Stimulated activated CD8-positive, alpha-beta memory T cell treated with anti-CD3 and anti-CD28 coated beads, Interleukin-12 subunit alpha, Interleukin-12 subunit beta, amount 100 ng/mL, for 4 hours (primary cell): ENCODE data around the gene SEMA3C.

Source experiments
- DNase-seq: peaks from one replicate; pipeline ENCODE4 v3.0.0-alpha.2; 2020; ENCODE audit warnings: low read depth

SEMA3C gene

DNA sequence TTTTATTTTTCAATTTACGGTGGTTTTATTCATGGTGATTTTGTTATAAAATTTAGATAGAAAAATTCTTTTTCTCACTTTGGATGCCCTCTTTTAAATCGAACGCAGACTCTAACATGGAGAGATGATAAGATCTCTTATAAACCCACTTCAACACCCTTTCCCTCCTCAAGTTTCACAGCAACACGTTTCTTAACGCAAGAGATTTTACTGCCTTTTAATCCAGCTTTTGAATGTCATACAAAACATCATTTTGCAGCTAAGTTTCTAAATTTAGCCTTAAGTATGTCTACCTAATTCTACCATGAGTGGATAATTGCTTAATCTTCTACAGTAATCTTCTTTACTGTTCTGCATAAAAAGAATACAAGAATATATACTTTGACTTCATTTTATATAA is 70.0 kb downstream of the SEMA3C start:
- no peak for DNase-seq

DNA sequence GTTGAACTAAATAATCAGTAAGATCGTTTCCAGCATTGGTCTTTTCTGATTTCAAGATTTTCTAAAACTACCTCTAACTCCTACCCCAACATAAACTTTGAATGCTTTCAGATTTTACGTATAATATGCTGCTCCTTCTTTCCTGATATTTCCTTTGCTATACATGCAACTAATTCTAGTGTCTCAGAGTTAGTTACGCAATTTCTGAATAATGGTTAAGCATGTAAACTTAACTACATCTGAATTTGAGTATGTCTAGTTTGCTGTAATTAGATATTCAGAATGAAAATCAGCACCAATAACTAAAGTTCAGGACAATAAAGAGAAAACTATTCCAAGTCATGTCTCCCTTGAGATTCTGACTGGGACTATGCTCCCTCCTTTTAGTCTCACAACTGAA is 71.0 kb downstream of the SEMA3C start:
- DNase-seq = no peak

GRCh38 chr7:80847027-80847426 is 71.8 kb downstream of the SEMA3C start:
- DNase-seq = no peak

DNA sequence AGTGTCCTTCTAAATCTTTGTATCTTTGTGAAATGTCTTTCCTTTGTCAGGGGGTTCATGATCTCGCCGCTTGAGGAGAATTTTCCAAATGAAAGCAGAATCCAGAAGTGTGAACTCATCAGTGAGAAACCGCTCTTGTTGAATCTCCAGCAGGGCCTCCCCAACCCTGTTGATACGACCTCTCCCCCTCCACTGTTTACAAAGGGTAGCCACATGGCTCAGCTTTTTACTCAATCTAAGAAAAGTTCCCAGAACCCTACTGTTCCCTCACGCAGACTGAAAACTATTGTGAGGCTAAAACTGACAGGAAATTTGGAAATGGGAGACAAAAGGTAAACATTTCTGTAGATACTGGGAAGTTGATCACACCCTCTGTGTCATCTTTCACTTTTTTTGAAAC is 73.9 kb downstream of the SEMA3C start:
- DNase-seq = no peak

DNA sequence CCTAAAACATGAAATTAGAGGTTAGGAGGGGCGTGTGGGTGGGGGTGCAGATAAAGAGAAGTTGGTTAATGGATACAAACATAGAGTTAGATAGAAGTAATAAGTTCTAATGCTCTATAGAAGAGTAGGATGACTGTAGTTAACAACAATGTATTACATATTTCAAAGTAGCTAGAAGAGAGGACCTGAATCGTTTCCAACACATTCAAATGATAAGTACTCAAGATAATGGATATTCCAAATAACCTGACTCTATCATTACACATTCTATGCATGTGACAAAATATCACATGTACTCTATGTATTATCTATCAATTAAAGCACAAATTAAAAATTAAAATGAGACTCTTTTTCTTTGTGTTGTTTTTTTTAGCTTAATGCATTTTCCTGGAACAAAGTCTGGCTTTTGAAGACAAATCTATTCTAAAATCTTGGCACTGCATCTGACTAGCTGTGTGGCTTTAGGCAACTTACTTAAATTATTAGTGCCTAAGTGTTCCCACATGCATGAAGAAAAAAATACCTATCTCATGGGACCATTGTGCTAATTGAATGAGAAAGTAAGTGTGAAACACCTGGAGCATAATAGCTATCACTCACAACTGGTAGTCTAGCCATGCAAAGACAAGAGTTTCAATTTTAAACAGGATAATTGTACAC is 75.7 kb downstream of the SEMA3C start:
- DNase-seq = no peak

DNA sequence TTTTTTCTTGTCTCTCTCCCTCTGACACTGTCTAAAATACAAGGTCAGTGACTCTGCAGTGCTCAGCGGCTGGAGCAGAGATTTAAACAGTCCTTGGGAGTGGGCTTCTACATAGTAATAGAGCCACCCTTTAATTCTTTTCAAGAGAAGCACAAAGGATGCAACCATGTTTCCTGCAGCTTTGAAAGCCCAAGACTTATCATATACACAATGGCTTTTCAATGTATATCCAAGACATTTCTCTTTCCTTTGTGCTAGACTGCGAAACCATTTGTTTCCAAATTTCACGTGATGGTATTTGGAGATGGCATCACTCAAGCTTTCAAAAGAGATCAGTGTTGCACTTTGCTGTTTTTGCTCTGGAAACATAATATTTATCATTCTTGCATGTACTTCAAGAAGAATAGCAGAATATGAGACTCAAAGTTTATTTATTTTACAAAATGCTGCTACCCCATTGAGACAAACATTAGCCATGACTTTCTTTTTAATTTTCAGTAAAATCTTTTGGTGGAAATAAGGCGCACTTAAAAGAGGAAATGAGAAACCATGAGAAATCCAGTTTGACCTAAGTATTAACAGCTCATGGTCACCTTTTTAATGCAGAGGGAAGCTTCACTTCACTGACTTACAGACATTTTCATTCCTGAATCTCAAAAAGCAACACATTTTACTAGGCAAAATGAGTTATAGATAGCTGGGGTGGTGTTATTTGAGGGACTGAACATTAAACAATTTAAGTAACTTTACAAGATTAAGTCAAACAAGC is 76.6 kb downstream of the SEMA3C start:
- DNase-seq = no peak

DNA sequence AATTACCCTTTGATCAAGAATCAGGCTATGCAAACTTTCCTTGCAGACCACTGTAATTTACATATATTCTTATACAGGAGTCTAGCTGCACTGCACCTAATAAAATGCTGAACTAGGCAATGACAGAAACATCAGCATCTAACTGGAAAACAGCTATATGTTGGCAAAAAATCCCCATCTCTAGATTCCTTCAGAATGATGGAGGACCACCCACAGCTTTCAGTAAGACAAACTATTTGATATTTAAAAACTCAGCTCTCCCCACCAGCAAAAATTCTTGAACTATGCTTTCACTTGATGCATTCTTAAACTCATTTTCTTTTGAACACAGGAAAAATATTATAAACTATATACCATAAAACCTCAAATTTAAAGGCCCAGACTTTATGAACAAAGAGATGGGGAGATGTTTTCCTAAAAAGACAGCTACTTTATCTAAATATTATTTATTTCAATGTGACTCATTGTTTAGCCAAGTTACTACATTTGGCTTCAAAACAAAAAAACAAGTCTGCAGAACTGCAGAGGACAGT is 77.4 kb downstream of the SEMA3C start:
- no peak for DNase-seq

DNA sequence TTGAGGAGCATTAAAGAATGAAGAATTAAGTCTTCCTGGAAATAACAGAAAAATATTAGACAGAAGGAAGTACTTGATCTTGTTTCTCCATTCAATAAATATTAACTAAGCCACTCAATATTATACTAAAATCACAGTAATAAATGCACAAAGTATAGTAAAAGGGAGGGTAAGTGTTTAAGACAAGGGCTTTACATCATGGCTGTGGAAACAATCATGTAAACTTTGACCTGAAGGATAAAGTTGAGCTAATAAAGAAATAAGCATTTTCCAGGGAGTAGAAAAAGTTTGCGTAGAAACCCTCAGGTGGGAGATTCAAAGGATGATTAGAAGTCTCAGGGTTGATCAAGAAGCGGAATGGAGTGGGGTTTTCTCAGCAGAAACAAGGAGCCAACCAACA is 78.2 kb downstream of the SEMA3C start:
- DNase-seq = no peak

DNA sequence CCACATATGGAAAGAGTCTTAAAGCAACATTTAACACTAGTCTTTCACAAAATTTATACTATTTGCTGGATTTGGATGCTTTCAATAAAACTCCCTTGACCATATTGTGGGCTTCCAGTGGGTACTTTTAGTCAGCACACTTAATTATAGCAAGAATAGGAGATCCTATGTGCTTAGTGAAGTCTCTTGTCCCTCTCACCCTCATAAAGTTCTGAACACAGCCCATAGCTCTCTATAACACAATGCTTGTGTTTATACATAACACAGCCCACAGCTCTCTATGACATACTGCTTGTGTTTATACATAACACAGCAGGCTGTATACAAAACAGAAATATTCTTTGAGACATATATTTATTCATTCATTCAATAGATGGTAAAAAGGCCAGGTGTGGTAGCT is 79.0 kb downstream of the SEMA3C start:
- no peak for DNase-seq

GRCh38 chr7:80838643-80839042 is 80.2 kb downstream of the SEMA3C start:
- DNase-seq = no peak

GRCh38 chr7:80837345-80837744 is 81.5 kb downstream of the SEMA3C start:
- DNase-seq = no peak

GRCh38 chr7:80835251-80835650 is 83.6 kb downstream of the SEMA3C start:
- DNase-seq = no peak

DNA sequence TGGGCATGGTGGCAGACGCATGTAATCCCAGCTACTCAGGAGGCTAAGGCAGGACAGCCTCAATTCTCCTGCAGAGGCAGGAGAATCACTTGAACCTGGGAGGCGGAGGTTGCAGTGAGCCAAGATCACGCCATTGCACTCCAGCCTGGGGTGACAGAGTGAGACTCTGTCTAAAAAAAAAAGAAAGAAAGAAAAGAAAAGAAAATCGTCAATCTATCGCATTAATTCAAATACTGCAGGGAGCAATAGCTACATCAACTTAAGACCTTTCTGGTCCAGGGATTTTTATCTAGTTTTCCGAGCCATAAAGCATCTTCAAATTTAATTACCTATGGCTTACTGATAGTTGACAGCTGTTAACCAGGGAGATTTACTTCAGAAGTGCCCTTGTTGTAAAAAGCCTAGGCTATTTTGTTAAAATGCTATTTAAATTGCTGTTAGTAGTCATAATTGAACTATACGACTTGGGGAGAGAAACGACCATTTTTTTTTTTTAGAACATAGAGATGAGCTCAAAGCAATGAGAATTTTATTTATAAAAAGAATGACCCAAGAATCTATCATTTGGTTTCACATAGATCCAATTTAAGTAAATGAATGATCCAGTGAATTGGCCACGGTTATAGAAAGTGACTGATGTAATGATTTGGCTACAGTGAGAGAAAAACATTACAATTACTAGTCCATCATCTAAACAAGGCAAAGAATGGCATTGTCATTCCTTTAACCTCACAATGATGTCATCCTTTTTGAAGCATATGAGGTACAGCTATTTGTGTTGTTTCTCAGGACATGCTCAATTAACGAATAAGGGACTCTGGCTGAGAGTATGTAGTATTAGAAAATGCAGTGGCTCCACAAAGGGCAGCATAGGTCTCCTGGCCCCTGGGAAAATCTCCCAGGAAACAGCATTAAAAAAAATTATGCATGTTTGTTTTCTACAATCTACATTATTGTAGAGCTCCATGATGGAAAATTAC is 85.3 kb downstream of the SEMA3C start:
- DNase-seq = no peak

DNA sequence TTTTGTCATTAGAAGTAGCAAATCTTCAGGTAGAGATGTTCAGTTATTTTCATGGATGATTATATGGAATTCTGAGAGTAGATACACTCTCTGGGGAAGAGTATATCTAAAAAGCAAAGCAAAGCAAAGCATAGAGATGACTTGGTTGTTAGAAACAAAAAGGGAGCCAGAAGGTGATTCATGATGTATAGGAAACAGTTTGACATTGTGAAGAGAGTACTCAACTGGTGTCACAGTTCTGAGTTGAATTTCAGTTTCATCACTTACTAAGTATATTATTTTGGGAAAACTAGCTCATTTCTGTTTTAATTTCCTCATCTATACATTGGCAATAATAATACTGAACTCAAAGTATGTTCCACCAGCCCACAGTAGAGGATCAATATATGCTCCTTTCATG is 86.8 kb downstream of the SEMA3C start:
- no peak for DNase-seq

DNA sequence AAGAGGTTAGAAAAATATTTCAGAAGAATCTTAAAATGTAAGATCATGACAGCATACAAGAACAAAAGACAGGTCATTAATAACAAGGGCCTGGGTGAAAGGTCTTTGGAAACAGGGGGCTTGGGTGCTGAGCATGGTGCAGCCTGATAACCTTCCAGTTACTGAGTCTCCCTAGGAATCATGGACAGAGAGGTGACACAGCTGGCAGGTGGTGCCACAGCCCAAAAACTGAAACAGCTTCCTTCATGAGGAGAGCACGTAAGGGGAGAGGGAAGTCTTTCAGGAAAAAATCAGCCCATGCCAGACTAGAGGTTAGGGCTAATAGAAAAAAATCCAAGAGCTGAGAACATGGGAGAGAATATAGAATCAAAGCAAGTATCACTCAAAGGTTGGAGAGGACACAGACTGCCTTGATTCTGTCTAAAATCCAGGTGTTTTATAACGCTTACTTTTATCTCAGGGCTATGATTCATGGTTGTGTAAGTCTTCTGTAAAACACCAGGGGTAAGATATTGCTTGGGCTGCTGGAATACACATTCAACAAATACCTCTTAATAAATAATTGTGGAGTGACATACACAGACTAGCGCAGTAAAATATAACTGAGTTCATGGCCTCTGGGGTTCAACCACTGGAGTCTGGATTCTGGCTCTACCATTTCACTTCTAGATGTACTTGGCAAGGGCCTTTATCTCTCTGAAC is 88.1 kb downstream of the SEMA3C start:
- no peak for DNase-seq

DNA sequence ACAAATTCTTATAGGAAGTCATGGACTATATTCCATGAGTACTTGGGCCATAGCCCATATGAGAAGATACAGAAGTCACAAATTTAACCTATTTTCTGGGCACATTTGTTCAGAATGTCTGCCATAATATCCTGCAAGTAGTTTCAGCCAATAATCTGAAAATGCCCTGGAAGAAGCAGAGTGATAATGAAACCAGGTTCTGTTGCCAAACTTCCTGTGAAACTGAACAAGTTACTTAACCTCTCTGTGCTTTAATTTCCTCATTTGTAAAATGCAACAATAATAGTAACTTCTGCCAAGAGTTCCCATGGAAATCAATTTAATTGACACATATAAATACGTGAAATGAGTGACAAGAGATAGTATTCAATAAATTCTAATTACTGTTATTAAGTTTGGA is 88.8 kb downstream of the SEMA3C start:
- DNase-seq = no peak

DNA sequence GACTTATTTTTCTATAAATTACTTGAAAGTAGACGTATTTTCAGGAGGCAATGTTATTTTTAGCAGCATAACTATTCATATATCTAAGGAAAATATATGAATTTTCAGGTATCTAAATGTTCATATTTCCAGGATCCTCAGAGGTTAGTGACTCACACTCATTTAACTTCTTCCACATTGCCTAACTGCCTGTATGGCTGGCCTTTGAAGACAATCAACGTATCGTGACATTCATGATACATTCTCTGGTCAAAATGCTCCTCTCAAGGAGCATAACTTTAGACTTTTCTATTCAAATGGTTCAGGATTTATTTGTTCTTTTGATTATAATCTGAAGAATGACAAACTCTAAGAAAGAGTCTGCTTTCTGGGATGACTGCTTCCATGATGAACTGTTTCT is 89.3 kb downstream of the SEMA3C start:
- no peak for DNase-seq

- no peak for DNase-seq
These were observed 91.6 kb downstream of the SEMA3C start for GRCh38 chr7:80827239-80827633.

DNA sequence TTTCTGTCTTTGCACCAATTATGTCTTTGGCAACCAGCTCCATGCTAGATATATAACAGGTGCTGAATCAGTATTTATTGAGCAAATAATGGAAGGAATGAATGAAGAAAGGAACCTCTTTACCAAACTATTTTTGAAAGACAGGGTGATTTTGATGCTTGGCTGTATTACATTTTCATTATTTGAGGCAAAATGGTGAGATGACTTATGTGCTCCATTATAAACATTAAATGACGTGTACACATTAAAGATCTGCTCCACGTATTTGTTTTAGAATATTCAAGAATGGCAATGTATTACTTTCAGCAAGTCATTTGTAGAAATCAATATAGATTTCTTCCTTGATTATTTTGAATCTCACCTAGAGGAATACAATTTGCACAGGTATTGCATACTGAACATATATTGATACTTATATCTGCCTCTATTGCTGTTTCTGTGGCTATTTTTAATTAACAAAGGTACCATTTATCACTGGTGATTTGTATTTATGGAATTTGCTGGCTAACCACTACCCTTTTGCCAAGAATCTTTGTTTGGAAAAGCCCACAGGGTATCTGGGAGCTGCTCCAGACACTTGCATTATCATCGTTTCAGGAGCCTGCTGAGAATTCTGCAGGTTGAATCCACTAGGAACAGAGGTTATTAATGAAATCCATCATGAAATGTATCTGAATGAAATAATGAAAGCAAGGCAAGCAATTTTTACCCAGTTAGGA is 92.2 kb downstream of the SEMA3C start:
- DNase-seq = no peak

DNA sequence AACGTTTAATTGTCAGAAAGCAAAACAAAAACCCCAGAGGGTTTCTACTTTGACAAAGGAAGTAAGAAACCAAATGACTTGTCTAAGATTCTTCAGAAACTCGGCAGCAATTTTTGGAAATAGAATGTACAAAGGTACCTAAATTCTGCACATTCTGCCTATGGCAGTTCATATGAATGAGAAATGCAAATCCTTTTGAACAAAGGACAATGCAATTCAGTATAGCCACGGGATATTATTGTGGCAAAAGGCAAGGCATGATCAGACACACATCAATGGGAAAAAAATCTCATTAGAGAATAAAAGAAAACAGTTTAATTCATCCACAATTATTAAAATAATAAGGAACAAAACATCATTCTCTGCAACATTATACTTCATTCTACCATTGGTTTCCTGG is 93.4 kb downstream of the SEMA3C start:
- no peak for DNase-seq

- no peak for DNase-seq
These were observed 94.6 kb downstream of the SEMA3C start for GRCh38 chr7:80824253-80824652.
